Measurements from ENCODE around the gene CNPY2.
"Not testable (repeated sequence)": the region's sequence is repeated elsewhere in the genome, so short reads cannot be mapped to it uniquely, and the experiment has no call there.

Gene CNPY2

DNA sequence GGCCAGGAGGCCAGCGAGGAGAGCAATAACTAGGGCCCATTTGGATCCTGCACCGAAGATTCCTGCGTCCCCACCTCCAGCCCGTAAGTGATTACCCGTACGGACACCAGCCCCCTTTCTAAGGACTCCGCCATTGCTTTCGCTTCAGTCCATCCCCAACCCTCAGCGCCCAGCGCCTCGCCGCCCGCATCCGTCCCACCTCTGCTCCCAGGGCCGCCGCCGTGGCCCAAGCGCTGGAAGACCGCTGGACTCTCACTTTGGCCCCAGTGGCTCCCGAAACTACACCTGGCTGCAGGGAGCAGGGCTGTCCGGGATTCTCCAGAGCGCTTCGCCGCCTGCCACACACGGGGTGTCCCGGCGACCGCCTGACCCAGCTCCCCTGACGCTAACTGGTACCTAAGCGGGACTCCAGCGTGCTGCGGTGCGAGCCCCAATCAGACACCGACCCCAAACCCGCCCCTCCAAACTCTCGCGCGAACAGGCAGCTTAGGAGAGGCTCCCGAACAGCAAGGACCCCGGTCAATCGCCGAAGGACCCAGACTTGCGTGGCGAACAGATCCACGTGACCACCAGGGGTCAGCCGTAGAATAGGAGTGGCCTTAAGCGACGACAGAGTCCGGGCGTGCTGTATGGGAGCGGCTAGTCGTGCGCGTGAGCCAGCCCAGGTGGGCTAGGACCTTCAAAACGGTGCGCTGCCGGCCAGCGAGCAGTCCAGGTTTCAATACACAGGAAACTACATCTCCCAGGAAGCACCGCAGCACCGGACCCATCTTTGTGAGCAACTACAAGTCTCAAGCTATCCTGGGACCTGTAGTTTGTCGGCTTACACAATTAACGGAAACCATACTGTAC lies at the start of gene CNPY2:
Gene CNPY2 (minus strand): TSS at position 367 of the 852 bp plus-strand sequence. CDS start 771 bp downstream, outside the sequence.
- peak; percentile 95 for DNase-seq

- DNase-seq: no peak
Measured at GRCh38 chr12:56362130-56363059, 46.6 kb upstream of the CNPY2 start, which contains the start of gene APOF. Gene APOF (minus strand): TSS chr12:56362857. CDS start chr12:56362745, 112 bp downstream.

- no peak for DNase-seq
Measured at GRCh38 chr12:56361487-56362129, 45.8 kb upstream of the CNPY2 start.

DNA sequence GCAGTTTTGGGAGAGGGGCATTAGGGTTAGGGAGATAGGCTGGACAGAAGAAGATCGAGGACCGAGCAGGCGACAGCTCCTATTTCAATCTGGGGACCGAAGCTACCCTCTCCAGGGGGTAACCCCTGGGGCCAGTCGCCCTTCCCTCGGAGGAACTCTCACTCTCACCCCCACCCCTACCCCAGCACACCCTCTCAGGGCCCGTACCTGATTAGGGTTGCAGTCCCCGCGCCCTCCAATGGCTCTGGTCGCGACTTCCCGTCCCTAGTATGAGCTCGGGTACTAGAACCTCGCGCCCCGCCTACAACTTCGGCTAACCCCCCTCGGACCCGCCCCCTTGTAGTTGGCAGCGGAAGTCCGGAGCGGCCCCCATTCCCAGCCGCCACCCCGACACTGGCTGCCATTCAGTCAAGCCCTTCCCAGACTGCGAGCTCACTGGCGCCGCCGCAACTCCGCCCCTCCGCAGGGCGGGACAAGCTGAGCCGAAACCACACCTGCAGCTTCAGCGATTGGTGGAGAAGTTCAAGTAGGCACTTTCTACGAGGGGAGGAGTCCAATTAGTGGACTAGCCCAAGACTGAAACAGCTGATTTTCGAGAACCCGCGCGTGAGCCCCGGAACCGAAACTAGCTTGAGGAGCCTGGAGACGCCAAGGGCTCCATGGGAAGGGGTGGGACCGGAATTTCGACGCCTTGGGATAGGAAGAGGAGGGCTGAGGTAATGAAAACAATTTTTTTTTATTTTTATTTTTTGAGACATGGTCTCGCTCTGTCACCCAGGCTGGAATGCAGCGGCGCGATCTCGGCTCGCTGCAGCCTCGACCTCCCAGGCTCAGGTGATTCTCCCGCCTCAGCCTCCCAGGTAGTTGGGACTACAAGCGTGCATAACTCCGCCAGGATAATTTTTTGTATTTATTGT lies 44.3 kb upstream of the CNPY2 start, which contains the start of gene STAT2:
Gene STAT2 (minus strand): TSS at position 257 of the 917 bp plus-strand sequence. CDS start 3,536 bp downstream, outside the sequence.
- peak; percentile 99 for DNase-seq

DNA sequence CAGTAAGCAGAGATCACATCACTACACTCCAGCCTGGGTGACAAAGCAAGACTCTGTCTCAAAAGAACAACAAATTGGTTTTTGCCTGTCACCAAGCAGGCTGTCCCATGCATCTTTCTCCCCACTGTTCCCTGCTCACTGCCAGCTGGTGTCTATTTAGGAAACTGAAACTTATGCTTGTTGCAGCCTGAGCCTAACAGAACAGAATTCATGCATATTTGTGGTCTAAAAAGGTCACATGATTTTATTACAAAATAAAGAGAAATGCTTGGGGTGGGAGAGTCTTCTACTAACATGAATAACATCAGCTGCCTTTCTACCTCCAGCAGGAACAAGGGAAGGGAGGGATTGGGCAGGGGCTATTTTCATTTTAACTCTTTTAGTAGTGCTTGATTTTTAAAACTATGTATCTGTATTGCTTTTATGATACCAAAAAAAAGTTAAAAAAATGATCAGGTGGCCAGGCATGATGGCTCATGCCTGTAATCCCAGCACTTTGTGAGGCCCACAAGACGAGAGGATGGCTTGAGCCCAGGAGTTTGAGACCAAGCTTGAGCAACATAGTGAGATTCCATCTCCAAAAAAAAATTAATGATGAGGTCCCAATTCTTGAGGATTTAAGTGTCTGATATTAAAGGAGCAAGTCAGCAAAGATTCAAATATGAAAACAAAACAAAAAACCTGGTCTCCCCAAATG lies 43.2 kb upstream of the CNPY2 start:
- DNase-seq: no peak

DNA sequence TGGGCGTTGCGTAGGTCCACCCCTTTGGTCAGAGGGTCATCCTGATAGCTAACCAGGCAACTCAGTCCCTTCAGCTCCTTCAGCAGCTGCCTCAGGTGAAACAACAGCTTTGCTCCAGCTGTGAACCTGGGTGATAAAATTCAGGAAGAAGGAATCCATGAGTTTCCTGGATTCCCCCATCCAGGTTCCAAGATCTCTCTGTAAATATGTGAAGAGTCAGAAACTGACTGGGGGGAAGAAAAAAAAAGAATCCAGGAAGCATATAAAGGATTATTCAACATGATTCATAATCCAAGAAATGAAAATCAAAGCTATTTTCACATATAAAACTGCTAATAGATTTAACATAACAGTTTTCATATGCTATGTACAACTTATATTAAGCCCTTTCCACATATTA lies 35.5 kb upstream of the CNPY2 start:
- no peak for DNase-seq

GRCh38 chr12:56350662-56351061 lies 34.9 kb upstream of the CNPY2 start:
- no peak for DNase-seq

GRCh38 chr12:56348776-56349175 lies 33.0 kb upstream of the CNPY2 start:
- DNase-seq: no peak

GRCh38 chr12:56347255-56347654 lies 31.5 kb upstream of the CNPY2 start:
- not testable (repeated sequence) for DNase-seq

DNA sequence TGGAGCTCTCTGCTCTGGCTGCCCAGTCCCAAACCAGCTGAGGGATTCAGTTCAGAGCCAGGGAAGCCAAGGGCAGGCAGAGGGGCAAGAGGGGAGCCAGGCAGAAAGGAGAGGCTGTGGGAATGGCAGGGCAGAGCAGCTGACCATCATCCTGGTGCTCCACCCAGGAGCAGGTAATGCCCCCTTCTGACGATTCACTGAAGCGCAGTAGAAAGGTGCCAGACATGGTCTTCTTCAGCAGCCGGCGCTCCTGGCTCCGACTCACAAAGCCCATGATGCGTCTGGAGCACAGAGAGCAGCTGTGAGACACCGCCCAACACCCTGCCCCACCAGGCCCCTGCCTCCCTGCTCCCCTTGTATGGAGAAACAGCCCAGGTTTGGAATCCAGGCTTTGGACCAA lies 30.9 kb upstream of the CNPY2 start:
- no peak for DNase-seq

- not testable (repeated sequence) for DNase-seq
Measured at GRCh38 chr12:56342290-56342689, 26.5 kb upstream of the CNPY2 start.

GRCh38 chr12:56341616-56342015 lies 25.8 kb upstream of the CNPY2 start:
- no peak for DNase-seq

GRCh38 chr12:56339158-56339422 lies 23.3 kb upstream of the CNPY2 start:
- DNase-seq: no peak

GRCh38 chr12:56338308-56339157 lies 22.7 kb upstream of the CNPY2 start, which contains the start of gene IL23A:
Gene IL23A (plus strand): TSS chr12:56338884. CDS start chr12:56339045, 161 bp downstream.
- peak; percentile 54 for DNase-seq

DNA sequence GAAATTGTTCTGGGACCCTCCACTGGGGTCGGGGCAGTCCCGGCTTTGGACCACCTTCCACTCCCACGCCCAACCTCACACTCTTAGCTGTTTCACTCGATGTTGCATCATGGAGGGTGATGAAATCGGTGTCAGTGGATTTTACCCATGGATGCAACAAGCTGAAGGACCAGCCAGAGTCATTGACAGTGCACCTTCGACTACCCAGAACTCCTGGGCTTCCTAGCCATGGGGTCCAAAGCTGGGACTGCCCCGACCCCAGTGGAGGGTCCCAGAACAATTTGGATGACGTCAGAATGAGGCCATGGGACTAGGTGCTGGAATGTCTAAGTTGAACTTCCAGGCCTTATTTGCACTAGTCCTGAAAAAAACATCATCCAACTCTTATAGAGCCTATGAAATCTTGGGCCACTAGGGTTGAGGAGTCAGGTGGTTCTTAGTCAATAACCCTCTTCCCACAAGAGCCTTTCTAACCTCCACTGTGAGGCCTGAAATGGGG lies 22.0 kb upstream of the CNPY2 start:
- no peak for DNase-seq

- DNase-seq: no peak
Measured at GRCh38 chr12:56336361-56337167, 20.8 kb upstream of the CNPY2 start.

DNA sequence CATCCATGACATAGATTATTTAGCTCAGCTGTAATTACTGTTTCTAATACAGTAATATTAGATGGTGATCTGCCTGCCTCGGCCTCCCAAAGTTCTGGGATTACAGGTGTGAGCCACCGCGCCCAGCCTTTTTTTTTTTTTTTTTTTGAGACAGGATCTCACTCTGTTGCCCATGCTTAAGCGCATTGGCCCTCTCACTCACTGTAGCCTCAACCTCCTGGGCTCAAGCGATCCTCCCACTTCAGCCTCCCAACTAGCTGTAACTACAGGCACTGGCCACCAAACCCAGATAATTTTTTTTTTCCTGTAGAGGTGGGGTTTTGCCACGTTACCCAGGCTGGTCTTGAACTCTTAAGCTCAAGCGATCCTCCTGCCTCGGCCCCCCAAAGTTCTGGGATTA lies 19.7 kb upstream of the CNPY2 start:
- not testable (repeated sequence) for DNase-seq

- DNase-seq: no peak
Measured at GRCh38 chr12:56334490-56334793, 18.7 kb upstream of the CNPY2 start.

Data from NCI-H1417 treated with DMSO at 0.1 percent for 48 hours (cell line).